HG03097 (cell line): ENCODE results near the gene TPPP2.

Experiments used
- ATAC-seq: cut with Tn5 transposase; IDR thresholded peaks from one replicate; pipeline ENCODE4 v1.9.1; 2021; ENCODE audit not compliant: unreplicated experiment, low FRiP score

The TPPP2 gene

DNA sequence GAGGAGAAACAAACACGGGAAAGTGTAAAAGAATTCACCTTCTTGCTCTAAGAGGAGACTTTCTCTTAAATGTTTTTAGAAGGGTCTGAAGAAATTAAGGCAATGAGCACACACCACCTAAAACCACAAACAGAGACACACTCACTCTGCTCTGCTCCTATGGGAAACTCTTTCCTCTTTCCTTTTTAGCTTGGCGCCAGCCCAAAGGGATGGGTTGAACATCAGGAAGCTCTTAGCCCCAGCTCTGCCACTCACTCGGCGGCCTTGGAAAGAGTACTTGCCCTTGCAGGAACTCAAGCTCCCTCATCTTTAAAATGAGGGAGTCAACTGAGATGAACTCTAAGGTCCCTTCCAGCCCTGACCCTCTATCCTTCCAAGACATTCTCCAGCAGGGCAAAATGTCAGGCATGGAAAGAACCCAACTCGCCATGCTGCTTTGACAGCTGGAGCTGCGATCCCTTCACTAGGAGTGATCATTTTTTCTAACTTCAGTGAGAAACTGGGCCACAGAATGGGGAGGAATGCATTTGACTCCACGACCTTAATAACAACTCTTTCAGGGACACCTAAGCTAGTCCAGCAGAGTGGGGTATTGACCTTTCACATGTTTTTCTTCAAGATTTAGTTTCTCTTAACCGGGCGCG, 26.6 kb downstream of the TPPP2 start:
- ATAC-seq = no peak

DNA sequence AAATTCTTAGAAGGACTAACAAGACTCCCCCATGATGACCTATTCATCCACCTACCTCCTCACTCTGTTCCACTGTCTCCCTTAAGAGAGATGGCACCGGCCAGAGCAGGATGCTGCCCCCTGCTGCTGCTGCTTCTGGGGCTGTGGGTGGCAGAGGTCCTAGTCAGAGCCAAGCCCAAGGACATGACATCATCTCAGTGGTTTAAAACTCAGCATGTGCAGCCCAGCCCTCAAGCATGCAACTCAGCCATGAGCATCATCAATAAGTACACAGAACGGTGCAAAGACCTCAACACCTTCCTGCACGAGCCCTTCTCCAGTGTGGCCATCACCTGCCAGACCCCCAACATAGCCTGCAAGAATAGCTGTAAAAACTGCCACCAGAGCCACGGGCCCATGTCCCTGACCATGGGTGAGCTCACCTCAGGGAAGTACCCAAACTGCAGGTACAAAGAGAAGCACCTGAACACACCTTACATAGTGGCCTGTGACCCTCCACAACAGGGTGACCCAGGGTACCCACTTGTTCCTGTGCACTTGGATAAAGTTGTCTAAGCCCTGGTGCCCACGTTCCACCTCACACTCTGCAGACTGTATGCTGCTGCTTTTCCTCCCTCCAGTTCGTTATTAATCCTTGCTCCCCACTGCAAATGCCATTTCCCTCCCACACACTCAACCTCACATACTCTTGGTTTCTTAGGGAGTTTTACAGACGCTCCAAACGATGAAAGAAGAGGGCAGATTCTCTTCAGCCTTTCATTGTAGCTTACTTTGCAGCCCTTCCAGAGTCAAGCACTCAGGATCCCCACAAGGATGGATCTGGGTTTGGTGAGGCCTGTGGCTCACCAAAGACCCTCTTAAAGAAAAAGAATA, 28.0 kb downstream of the TPPP2 start, which contains the start of gene RNASE8:
TSS of gene RNASE8 (plus strand) at position 20 of the 873 bp plus-strand sequence. CDS start at position 91, 71 bp downstream.
- no peak for ATAC-seq

DNA sequence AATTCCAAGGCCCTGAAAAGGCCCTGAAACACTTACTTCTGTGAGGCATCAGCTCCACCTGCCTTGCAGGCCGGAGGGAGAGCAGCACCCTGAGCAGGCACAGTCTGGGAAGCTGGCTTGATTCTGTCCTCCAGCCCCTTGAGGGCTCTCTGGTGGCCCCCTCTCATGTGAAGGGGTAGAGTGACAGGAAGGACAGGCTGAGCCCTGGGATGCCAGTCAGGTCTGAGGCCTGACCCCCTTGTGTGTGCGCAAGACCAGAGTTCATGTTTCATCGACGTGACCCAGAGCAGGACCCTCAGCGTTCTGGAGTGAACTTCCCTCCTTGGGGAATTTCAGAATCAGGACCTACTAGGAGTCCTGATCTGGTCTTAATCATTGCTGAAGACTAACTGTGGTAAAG, 28.9 kb downstream of the TPPP2 start:
- ATAC-seq = no peak

DNA sequence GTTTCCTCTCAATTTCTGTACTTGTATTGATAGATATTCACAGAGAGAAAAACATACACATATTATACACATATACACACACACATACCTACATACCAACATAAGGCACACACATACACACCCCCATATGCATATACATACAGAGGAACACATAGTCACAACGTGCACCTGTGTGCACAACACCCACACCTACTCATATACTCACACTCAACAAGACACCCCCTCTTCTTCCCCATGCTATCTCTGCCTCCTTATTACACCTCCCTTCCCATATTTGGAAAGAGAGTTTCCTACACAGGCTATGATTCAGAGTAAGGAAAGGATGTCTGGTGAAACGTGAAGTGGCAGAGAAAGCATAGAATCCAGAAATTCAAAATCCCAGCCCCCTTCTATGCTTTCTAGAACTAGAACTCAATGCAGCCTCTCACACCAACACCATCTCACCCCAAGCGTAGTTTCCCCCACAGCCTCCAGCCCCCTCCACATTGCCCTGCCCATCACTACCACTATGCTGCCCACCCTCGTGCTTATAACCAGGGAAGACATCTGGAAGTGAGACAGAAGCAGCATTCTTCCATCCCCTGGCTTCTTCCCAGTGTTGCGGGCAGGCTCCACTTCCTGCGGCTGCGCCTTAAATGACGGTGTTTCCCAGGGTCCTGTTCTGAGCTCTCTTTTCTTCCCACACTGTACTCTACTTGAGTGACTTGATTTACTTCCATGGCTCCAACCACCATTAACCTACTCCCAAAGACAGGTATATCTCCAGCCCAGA, 30.0 kb downstream of the TPPP2 start:
- ATAC-seq = no peak

DNA sequence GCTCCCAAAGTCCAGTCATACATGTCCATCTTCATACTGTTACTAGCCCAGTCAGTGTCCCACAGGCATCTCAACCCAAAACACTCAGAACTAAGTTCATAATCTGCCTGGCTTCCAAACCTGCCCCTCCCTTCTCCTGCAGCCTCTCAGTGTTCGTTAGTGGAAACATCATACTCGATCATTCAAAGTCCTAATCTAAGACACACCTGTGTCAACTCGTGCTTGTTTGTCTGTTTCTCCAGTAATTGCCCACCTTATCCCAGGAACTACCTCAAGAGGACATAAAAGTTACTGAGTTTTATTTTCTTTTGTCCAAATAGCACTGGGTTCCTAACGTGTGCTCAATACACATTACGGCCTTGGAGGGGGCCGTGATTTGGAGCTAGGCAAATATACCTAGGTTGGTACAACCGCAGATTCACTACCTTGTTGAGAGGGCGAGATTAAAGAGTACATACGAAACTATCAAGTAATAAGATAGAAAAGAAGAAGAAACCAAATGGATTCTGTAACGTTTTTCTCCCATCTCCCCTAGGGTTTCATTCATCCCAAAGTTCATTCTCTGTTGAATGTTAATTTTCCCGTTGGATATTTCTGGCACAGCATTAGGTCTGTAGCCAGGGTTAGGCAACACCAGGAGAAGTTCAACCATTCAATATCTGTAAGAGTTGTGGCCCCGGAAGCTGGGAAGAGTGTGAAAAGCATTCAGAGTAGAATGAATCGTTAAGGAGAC, 30.8 kb downstream of the TPPP2 start:
- no peak for ATAC-seq

DNA sequence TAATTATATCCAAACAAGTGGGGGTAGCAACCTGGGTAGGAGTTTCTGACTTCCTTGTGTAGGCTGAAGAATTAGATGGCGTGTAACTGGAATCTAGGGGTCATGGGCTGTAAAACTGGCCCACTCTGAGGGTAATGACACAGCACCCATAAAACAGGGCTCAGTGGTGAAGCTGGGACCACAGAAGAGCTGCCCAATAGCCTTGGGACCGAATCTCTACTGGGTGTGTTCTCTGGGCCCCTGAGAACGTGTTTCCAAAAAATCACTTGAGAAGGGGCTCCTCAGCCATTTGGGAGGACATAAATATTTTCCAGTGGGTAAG, 31.3 kb downstream of the TPPP2 start:
- no peak for ATAC-seq

DNA sequence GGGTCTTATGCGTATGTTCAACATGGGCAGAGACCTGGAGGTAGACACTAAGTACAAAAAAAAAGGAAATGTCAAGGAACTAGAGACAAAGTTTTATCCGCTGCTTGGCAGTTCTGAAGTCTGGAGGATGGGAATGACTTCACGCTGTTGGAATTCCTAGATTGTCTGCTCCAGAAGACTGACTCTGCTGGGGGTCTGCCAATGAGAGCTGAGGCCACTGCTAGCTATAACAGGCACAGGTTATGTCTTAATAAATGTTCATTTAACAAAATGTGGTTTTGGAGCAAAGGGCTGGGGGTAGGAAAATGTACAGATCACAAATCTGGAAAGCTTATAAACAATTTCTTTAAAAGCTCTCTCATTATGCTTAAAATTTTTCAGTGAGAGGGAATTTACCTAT, 33.5 kb downstream of the TPPP2 start:
- ATAC-seq = no peak

DNA sequence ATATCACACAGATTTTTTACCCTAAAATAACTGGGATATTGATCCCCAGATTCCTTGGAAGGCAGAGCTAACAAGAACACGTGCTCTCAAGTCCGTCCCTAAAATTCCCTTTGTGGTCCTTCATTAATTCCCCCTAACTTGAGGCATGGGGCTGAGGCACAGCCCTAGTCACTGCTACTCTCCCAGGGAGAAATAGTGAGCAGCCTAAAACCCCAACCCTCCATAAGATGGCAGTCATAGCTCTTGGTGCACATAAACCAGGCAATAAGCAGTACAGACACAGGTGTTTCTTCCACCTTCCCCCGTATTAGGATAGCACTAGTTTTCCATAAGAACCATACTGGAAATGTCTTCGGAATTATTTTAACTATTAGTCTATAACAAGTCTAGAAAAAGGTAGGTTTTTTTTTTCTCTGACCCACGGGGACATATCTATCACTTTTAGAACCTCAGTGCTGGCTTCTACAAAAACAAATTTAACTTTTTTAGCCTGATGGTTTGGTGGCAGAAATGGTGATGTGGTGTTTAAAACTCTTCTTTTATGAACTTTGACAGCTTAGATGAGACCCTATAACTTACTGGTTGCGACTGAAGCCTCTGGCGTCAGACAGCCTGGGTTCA, 37.0 kb downstream of the TPPP2 start:
- ATAC-seq = no peak

DNA sequence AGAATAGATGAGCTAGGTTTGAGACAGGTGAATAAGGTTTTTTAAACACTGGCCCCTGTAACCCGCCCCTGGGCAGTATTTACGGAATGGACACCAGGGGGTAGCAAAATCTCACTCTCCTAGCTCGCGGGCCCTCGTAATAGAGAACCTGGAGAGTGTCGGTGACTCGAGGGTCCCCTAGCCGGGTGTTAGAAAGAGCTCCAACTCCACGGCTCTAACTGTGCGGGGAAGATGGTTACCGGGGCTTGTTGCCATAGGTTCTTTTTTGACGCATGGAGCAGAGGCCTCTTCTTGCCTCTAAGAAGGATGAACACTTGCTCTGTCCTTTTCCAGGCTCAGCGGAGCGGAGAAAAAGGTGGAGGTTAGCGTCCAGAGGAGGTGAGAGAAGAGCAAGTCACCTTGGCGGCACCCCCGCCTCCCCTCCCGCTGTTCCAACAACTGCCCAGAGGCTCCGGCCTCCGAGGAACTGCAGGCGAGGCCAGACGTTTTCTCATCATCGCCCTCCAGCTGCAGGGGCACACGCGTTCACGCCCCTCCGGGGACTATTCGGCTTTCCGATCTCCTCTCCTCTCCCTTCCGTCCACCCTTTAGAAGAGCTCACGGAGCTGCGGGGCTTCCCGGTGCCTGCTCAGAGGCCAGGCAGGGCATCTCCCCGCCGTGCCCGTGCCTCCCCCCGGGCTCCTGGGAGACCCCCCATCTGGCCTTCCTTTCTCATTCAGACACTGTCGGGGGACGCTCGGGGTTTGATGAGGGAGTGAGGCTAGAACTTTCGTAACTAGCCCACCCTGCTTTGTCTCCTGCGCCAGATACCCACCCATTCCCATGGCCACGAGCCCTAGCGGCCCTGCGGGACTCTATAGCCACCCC, 38.7 kb downstream of the TPPP2 start:
- ATAC-seq = no peak

DNA sequence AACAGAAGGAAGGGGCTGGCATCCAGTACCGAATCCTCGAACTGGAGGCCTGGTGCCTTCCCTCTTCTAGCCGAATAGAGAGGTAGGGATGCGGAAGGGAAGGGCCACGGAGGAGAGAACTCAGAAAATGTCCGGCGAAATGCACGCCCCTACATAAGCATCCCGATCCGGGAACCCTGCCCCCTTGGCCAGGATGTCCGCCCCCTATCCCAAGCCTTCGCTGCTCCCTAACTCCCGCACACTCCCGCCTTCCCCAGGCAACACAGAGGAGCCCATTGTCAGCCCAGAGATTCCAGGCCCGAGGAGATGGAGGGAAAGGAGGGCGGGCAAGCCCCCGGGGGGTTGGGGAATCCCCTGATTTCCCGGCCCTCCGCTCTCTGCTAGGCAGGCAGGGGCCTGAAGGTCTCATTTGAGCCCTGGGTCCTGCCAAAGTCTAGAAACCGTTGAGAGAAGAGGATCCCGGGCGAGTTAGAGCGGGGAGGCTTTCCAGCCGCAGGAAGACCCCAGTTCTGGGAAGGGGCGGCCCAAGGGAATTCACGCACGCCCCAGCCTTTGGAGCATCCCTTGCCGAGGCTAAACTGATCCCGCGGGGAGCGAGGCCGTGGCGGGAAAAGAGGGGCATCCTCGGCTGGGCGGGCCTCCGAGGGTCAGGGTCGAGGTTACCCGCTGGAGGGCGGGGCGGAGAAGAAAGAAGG, 39.5 kb downstream of the TPPP2 start:
- ATAC-seq = no peak

DNA sequence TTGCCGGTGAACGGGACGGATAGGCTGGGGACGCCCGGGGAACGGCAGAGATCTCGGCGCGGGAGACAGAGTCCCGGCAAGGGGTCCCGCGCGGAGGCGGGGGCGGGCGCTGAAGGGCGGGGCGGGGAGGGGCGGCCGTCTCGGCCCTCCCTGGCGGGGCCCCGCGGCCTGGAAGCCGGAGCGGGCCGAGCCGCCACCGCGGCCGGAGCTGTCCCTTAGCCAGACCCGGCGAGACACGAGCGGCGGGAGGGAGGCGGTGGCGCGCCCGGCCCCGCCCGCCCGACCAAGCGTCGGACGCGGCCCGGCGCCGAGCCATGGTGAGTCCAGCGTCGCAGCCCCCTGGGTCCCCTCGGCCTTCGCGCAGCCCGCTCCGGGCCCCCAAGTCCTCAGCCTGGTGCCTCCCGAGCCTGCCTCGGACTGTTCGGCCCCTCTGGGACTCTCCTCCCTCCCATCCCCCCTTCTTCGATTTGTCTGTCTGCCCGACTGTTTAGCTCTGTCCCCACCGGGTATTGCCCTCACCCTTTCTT, 40.1 kb downstream of the TPPP2 start, which contains the start of gene ARHGEF40:
TSS of gene ARHGEF40 (plus strand) at position 222 of the 527 bp plus-strand sequence. CDS start at position 315, 93 bp downstream.
- ATAC-seq = no peak

DNA sequence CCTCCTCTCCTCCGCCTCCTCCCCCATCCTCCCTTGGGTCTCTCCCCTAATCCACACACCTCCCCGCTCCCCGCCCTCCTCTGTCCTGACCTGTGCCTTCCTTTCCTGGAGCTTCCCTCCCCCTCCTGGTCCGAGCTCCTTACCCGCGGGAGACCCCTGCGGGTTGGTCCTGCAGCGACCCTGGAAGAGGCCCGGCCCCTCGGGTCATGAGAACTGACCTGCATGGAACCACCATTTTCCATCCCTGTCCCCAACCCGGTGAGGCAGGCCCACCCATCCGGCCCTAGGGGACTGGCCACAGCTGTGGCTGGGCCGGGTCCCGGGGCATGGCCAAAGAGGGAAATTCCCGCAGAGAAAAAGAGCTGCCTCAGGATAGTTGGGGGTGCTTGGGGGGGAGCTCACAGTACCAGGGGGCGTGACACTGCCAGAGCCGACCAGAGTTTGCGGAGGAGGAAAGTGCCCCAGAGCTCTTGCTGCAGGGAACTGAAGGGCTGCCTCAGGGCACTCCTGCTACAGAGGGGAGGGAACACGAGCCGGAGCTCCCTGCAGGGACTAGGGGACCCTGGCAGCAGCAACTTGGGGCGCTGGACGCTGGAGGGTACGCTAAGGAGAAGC, 40.7 kb downstream of the TPPP2 start:
- no peak for ATAC-seq

DNA sequence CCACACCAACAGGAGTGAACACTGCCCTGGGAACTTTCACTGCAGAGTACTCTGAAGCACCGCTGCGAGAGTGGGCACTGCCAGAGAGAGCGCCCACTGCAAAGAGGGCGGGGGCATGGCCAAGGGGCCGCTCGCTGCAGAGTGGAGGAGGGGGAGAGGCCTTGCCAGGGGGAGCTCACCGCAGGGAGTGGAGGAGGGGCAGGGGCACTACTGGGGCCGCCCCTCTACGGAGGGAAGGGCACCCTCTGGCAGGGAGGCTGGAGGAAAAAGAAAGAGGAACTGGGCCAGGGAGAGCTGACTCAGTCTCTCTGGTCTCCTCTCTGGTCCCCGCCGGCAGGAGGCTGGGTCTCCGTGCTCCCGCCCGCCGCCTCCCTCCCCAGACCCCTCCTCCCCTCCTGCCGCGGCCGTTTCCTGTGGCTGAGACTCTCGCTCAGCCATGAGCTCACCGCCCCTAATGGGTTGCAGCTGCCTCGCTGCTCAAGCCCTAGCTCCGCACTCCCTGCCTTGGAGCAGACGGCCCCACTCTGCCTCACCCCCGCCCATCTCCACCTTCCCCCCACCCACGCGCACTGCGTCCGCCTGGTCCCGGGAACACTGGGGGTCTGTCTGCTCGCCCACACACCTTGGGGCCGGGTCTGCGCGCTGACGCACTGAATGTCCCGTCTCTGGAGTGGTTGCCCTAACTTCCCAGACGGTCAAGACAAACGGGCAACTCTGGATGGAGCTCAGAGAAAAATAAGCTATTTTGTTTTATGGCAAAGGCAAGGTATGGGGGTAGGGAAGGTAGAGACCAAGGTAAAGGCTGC, 41.4 kb downstream of the TPPP2 start:
- peak; percentile 58 for ATAC-seq

DNA sequence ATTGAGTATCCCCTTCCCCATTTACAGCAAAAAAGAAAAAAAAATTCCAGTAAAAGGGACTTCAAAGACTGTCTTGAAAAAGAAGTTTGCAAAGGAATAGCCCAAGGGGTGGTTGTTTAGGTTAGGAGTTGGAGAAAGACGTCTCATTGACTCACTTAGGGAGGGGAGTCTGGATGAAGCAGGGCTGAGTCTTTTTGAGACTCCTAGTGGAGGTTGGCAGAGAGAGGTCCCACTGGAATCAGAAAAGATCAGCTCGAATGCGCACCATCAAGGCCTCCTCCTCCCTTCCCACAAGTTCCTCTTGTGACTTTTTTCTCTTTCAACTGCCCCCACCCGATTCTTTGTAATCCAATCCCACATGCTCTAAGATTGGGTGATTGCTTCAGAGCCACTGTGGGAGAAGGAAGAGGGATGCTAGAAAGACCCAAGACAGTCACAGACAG, 42.0 kb downstream of the TPPP2 start:
- ATAC-seq = no peak

DNA sequence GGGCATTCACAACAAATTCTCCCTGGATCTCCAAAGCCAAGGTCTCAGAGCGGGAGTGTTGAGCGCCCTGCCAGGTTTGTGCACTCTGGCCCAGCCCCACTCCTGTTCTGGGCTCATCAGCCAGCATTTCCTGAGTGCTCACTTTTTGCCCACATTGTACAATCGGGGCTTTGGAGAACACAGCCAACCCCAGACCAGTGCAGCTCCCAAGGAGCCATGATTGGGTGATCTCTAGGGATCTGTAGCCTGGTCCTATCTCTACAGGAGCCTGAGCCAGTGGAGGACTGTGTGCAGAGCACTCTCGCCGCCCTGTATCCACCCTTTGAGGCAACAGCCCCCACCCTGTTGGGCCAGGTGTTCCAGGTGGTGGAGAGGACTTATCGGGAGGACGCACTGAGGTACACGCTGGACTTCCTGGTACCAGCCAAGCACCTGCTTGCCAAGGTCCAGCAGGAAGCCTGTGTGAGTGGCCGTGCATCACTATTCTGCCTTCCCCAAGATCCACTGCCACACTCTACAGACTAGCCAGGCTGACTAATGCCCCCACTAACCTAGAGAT, 42.8 kb downstream of the TPPP2 start:
- no peak for ATAC-seq

DNA sequence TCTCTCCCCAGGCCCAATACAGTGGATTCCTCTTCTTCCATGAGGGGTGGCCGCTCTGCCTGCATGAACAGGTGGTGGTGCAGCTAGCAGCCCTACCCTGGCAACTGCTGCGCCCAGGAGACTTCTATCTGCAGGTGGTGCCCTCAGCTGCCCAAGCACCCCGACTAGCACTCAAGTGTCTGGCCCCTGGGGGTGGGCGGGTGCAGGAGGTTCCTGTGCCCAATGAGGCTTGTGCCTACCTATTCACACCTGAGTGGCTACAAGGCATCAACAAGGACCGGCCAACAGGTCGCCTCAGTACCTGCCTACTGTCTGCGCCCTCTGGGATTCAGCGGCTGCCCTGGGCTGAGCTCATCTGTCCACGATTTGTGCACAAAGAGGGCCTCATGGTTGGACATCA, 43.9 kb downstream of the TPPP2 start:
- ATAC-seq = no peak
